ENCODE measurements around the gene IL21R.
"Not testable (repeated sequence)": the region's sequence is repeated elsewhere in the genome, so short reads cannot be mapped to it uniquely, and the experiment has no call there.

IL21R gene

GRCh38 chr16:27445502-27446175, 43.7 kb downstream of the IL21R start:
- DNase-seq (ENCODE audit: low spot score): no peak

- no peak for DNase-seq (ENCODE audit: low spot score)
Observed at GRCh38 chr16:27446721-27447120, 44.7 kb downstream of the IL21R start.

- DNase-seq (ENCODE audit: low spot score): no peak
Observed at GRCh38 chr16:27447301-27447700, 45.3 kb downstream of the IL21R start.

- DNase-seq (ENCODE audit: low spot score): no peak
Observed at GRCh38 chr16:27448532-27449433, 46.8 kb downstream of the IL21R start.

GRCh38 chr16:27449434-27450195, 47.6 kb downstream of the IL21R start:
- DNase-seq (ENCODE audit: low spot score): no peak

GRCh38 chr16:27450196-27450549, 48.2 kb downstream of the IL21R start:
- no peak for DNase-seq (ENCODE audit: low spot score)

- DNase-seq (ENCODE audit: low spot score): no peak
Observed at GRCh38 chr16:27452569-27453493, 50.9 kb downstream of the IL21R start.

GRCh38 chr16:27453494-27453825, 51.5 kb downstream of the IL21R start:
- no peak for DNase-seq (ENCODE audit: low spot score)

GRCh38 chr16:27455700-27456099, 53.7 kb downstream of the IL21R start:
- DNase-seq (ENCODE audit: low spot score): no peak

- not testable (repeated sequence) for DNase-seq (ENCODE audit: low spot score)
Observed at GRCh38 chr16:27457605-27457900, 55.6 kb downstream of the IL21R start.

GRCh38 chr16:27458258-27458657, 56.3 kb downstream of the IL21R start:
- peak; percentile 6 for DNase-seq (ENCODE audit: low spot score)

GRCh38 chr16:27458987-27459688, 57.2 kb downstream of the IL21R start:
- no peak for DNase-seq (ENCODE audit: low spot score)

- DNase-seq (ENCODE audit: low spot score): no peak
Observed at GRCh38 chr16:27460213-27460612, 58.2 kb downstream of the IL21R start.

- no peak for DNase-seq (ENCODE audit: low spot score)
Observed at GRCh38 chr16:27460663-27461482, 58.9 kb downstream of the IL21R start.

- no peak for DNase-seq (ENCODE audit: low spot score)
Observed at GRCh38 chr16:27461483-27462171, 59.7 kb downstream of the IL21R start.

- no peak for DNase-seq (ENCODE audit: low spot score)
Observed at GRCh38 chr16:27462200-27462845, 60.3 kb downstream of the IL21R start.

- DNase-seq (ENCODE audit: low spot score): no peak
Observed at GRCh38 chr16:27462846-27463682, 61.1 kb downstream of the IL21R start.
